IPS-NIHi7 (cell line): ENCODE measurements around the gene CACNG4.

ENCODE experiments used
- DNase-seq: peaks from one replicate; pipeline ENCODE4 v3.0.0; 2012; ENCODE audit warnings: mixed read lengths; ENCODE audit errors: extremely low spot score

The CACNG4 gene

DNA sequence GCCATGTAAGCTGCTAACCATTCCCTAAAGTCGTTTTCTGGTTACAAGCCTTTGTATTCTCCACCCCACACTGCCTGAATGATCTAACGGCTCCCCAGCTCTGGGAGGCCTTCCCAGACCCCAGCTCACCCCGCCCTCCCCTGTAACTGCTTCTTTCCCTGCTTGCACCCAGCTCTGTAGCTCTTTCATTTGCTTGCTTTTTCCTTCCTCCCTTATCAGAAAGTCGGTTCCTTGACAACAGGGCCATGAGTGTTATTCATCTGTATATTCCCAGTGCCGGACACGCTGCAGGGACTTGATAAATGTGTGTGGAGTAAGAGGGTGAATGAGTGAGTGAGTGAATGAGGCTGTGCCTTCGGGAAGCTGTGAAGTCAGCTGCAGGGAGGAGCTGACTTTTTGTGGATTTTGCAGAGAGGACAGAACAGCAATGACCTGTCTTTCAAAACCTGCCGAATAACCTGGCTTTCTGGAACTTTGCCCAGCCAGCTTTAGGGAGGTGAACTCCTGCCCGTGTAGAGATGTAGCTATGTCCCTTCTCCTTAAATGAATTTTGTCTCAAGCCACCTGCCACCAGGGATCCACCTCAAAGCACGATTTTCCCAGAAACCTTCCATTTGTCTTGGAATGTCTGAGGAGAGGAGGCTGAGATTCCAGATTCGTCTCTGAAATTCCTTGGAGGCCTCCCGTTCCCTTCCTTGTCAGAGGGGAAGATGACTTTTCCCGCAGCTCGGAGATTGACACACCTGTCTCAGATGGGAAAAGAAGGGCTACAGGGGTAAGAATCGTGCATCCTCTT is 20.0 kb upstream of the CACNG4 start:
- peak; percentile 31 for DNase-seq

GRCh38 chr17:66945147-66945835 is 19.2 kb upstream of the CACNG4 start:
- DNase-seq = no peak

DNA sequence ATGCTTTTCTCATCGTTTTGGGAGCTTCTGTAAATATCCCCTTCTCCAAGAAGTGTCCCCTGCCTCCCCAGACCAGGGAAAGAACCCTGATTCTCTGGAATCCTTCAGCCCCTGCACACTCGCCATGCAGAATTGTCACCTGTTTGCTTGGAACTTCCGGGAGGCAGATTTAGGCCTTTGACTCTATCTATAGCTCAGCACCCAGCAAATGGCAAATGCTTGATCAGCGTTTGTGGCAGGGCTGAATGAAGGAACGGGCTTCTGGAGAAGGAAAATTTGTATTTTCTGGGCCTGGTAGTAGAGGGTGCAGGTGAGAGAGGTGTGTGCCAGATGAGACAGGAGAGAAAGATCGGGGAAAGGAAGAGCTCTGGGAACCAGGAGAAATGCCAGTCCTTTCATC is 18.3 kb upstream of the CACNG4 start:
- DNase-seq = no peak

- no peak for DNase-seq
Observed at GRCh38 chr17:66947311-66947710, 17.2 kb upstream of the CACNG4 start.

GRCh38 chr17:66948061-66948750 is 16.3 kb upstream of the CACNG4 start:
- DNase-seq = no peak

DNA sequence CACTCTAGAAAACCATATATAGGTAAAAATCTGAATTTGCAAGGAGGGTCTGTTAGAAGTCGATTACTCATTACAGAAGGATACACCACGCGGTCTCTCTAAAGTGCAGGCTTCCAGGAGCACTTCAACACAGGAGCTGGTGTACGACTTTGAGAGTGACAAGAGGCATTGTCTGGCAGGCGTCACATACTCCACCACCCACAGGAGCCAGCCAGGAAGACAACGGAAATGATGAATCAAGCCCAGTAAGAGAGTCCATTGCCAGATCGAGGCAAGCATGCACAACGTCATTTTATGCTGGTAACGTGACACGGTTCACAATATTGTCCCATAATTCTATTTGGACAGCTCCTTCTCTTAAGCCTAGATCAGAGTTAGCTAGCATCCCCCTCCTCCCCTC is 15.0 kb upstream of the CACNG4 start:
- DNase-seq = no peak

GRCh38 chr17:66950325-66950724 is 14.2 kb upstream of the CACNG4 start:
- no peak for DNase-seq

DNA sequence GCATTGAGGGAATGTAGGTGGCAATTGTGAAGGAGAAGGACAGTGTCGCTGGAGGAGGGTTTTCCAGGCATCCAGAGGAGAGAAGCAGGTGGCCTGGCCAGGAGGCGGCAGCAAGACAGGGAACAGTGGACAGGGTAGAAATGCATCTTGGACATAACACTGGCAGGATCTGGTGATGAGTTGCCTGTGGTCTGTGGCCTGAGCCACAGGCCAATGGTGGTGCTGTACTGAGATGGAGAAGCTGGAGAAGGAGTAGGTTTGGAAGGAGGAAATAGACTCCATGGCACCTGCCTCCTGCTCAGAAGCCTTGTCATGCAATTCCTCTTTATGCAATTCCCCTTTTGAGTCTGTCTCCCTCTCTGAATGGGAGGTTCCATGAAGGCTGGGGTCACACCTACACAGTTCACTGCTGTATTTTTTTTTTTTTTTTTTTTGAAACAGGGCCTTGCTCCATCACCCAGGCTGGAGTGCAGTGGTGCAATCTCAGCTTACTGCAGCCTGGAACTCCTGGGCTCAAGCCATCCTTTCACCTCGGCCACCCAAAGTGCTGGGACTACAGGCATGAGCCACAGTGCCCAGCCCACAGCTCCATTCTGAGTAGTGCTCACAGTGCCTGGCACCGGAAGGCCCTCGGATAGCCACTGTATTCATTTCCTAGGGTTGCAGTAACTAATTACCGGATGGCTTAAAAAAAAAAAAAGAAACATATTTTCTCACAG is 13.5 kb upstream of the CACNG4 start:
- no peak for DNase-seq

- no peak for DNase-seq
Observed at GRCh38 chr17:66951605-66951953, 12.9 kb upstream of the CACNG4 start.

DNA sequence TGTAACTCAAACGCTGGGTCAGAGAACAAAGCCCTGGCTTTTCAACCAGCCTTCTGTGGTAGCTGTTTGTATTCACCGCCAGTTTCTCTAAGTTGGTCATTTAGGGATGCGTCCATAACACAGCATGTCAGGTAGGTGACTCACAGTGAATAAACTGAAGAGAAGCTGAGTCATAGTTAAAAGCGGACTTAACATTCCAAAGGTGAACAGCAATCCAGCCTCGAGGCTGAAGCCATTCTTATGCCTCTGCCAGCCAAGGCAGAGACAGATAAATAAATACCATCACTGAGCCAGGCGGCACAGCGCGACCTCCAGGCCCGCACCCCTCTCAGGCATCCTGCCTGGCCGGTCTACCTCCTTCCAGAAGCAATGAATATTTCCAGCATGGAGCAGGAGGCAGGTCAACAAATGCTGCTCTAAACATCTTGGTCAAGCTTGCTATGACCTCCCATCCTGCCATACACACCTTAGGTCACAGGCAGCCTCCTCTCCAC is 12.4 kb upstream of the CACNG4 start:
- peak; percentile 62 for DNase-seq

- DNase-seq = no peak
Observed at GRCh38 chr17:66952681-66953629, 11.6 kb upstream of the CACNG4 start.

DNA sequence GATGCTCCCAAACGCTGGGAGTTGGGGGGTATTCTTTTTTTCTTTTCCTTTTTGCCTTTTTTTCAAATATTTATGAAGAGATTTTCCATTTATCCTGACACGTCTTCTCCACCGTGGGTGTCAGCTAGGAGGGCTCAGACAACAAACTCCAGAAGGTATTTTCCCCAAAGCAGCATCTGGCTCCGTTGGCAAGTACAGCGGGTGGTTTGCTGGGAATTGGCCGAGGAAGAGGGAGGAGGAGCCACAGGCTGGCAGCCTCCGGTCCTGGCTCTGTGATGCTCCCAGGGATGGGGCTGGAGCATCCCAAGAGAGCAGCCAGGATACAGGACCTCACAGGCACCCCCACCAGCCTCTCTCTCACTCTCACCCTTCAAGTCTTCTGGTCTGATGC is 10.9 kb upstream of the CACNG4 start:
- no peak for DNase-seq

DNA sequence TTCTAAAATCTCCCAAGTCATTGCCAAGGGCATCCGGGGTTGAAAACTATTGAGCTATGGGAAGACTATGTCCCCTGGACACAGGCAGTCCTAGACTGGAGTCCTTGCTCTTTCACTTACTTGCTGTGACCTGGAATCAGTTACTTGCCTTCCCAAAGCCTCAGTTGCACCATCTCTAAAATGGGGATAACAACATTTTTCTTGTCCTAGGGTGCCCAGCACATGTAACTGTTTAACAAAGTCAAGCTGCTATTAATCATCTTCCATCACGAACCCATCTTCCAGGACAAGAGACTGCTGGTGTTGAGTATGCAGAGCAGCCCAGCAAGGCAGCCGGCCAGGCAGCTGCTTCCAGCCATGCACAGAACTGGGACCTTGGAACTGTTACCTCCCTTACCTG is 9.9 kb upstream of the CACNG4 start:
- DNase-seq = no peak

DNA sequence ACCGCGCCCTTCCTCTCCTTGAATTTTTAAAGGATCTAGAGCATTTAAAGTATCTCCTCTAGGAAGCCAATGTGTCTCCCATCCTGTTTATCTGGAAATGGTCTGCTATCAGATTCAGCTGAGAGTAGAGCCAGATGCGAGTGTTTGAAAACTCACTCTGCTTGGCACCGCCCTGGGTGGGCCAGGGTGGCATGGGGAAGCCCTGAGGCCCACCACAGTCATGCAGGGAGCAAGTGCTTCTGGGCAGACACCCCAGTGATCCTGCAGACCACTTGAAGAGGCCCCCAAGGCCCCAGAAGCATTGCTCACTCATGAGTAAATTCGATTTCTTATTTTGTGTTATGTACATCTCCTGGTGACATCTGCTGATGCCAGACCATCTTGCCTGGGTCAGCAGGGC is 8.7 kb upstream of the CACNG4 start:
- no peak for DNase-seq

DNA sequence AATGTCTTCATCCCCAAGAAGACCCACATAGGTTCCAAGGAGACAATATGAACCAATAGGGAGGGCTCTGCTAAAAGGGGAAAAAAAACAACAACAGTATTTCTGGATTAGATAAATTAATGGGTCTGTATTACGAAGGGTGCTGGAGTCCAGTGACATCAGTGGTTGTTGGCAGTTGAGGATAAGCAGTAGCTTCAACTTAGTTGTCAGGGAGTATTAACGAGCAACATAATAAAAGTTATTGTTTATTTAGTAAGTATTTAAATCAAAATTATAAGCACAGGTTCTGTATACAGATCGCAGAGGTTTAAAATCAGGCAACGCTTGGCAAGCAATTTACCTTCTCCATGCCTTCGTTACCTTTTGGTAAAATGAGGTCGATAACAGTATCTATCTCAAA is 7.6 kb upstream of the CACNG4 start:
- DNase-seq = no peak

DNA sequence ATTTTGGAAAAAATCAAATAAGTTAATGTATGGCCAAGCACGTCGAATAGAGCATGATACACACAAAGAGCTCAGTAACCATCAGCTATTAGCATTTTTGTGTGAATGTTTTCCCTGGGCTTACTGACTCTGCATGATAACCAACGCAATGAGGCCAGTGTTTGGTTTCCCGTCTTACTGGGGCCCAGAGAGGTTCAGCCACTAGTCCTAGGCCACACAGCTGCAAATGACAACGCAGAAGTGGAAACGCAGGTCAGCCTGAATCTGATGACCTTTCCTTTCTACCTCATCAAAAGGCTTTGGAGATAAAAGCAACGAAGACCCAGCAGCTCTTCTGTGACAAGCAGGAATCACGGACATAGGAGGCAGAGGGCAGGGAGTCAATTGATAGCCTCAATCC is 7.2 kb upstream of the CACNG4 start:
- DNase-seq = no peak

- DNase-seq = no peak
Observed at GRCh38 chr17:66957951-66958579, 6.4 kb upstream of the CACNG4 start.

DNA sequence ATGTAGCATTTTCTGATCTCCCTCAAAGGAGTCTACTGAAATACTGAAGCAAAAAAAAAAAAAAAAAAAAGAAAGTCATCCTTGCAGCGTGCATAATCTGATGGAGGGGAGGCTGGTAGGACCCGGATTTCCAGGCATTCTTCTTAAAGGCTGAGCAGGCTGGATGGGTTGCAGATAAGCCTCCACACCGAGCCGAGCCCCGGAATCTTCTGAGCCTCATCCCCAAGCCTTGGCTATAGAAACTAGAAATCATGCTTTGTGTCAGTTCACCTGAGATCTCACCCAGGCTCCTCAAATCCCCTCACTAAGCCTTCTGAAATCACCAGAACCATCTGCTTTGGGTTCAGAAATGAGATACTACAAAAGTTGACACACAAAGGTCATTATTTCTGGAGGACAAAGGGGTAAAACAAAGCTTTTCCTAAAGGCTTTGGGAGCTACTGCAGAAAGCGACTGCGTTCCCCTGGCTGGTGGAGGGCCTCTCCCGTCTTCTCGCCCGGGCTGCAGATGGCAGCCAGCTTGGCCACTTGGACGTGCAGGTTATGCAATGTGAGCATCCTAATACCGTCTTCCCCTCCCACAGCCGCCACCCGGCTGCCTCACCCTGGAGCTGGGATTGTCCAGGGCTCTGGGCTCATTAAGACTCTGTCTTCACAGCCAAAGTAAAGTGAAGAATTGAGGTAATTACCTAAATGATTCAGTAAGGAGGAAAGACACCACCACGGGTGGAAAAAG is 4.7 kb upstream of the CACNG4 start:
- no peak for DNase-seq

- no peak for DNase-seq
Observed at GRCh38 chr17:66960613-66961012, 3.9 kb upstream of the CACNG4 start.

DNA sequence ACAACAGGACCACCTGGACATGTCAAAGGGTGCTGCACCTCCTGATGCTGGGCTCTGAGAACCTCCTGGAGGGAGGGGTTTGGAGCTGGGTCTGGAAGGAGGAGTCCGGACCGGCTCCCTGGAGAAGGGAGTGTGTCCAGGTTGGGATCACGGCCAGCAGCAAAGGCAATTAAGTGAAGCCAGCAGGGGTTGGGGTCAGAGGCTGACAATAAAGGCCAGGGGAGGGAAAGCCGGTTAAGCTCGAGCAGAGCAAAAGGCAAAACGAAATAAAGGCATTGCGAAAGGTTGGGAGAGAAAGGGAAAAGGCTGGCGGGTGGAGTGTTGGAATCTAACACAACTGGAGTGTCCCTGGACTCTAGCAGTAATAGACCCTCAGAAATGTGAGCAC is 992 bp upstream of the CACNG4 start:
- DNase-seq = no peak
